ENCODE measurements around the gene PCSK6. TPM values are rescaled to one million over a fixed set of nuclear protein-coding genes. Genes with fewer than 3 reads are reported as not detected.

Gene PCSK6
- total RNA-seq, 1 donor from 2014 or later, result 3.8 TPM

GRCh38 chr15:101391981-101392640 is 97.4 kb downstream of the PCSK6 start:
- no peak for TF ChIP-seq CTCF (IDR thresholded peaks at IDR 0.05; ENCODE audit: partially characterized antibody, unreplicated experiment)
- Mint-ChIP-seq H3K36me3 (ENCODE audit: unreplicated experiment) (no peaks in the 10 kb centered on the region), H3K27ac (ENCODE audit: unreplicated experiment) (no peak overlapping the region), H3K4me1 (ENCODE audit: low read depth, unreplicated experiment) (peaks cover 20% of the 10 kb centered on the region), H3K9me3 (ENCODE audit: unreplicated experiment) (peaks cover 2% of the 10 kb centered on the region), H3K4me3 (ENCODE audit: unreplicated experiment) (no peak overlapping the region), H3K27me3 (ENCODE audit: unreplicated experiment) (no peaks in the 10 kb centered on the region)
- DNase-seq, result no peak

- TF ChIP-seq CTCF (IDR thresholded peaks at IDR 0.05; ENCODE audit: partially characterized antibody, unreplicated experiment), result no peak
- H3K27me3 Mint-ChIP-seq (ENCODE audit: unreplicated experiment), result no peaks in the 10 kb centered on the region
- DNase-seq, result no peak
- H3K4me1 Mint-ChIP-seq (ENCODE audit: low read depth, unreplicated experiment), result peaks cover 16% of the 10 kb centered on the region
- H3K36me3 Mint-ChIP-seq (ENCODE audit: unreplicated experiment), result no peaks in the 10 kb centered on the region
- H3K27ac Mint-ChIP-seq (ENCODE audit: unreplicated experiment), result no peak overlapping the region
- no peak overlapping the region for H3K4me3 Mint-ChIP-seq (ENCODE audit: unreplicated experiment)
- peaks cover 2% of the 10 kb centered on the region for H3K9me3 Mint-ChIP-seq (ENCODE audit: unreplicated experiment)
These were observed 98.1 kb downstream of the PCSK6 start for GRCh38 chr15:101391431-101391830.

- no peak for DNase-seq
- Mint-ChIP-seq H3K4me3 (ENCODE audit: unreplicated experiment) (no peak overlapping the region), H3K27ac (ENCODE audit: unreplicated experiment) (no peak overlapping the region), H3K36me3 (ENCODE audit: unreplicated experiment) (no peaks in the 10 kb centered on the region), H3K9me3 (ENCODE audit: unreplicated experiment) (peaks cover 2% of the 10 kb centered on the region), H3K4me1 (ENCODE audit: low read depth, unreplicated experiment) (peaks cover 16% of the 10 kb centered on the region), H3K27me3 (ENCODE audit: unreplicated experiment) (no peaks in the 10 kb centered on the region)
- TF ChIP-seq CTCF (IDR thresholded peaks at IDR 0.05; ENCODE audit: partially characterized antibody, unreplicated experiment), result no peak
These were observed 99.0 kb downstream of the PCSK6 start for GRCh38 chr15:101390462-101390861.

GRCh38 chr15:101390060-101390459 is 99.4 kb downstream of the PCSK6 start:
- Mint-ChIP-seq H3K27ac (ENCODE audit: unreplicated experiment) (no peak overlapping the region), H3K36me3 (ENCODE audit: unreplicated experiment) (no peaks in the 10 kb centered on the region), H3K4me1 (ENCODE audit: low read depth, unreplicated experiment) (peaks cover 16% of the 10 kb centered on the region), H3K27me3 (ENCODE audit: unreplicated experiment) (no peaks in the 10 kb centered on the region), H3K9me3 (ENCODE audit: unreplicated experiment) (peaks cover 2% of the 10 kb centered on the region), H3K4me3 (ENCODE audit: unreplicated experiment) (no peak overlapping the region)
- no peak for TF ChIP-seq CTCF (IDR thresholded peaks at IDR 0.05; ENCODE audit: partially characterized antibody, unreplicated experiment)
- no peak for DNase-seq

- DNase-seq, result no peak
- Mint-ChIP-seq H3K4me3 (ENCODE audit: unreplicated experiment) (no peak overlapping the region), H3K27me3 (ENCODE audit: unreplicated experiment) (no peaks in the 10 kb centered on the region), H3K36me3 (ENCODE audit: unreplicated experiment) (no peaks in the 10 kb centered on the region), H3K4me1 (ENCODE audit: low read depth, unreplicated experiment) (peaks cover 14% of the 10 kb centered on the region), H3K27ac (ENCODE audit: unreplicated experiment) (no peak overlapping the region), H3K9me3 (ENCODE audit: unreplicated experiment) (peaks cover 2% of the 10 kb centered on the region)
- no peak for TF ChIP-seq CTCF (IDR thresholded peaks at IDR 0.05; ENCODE audit: partially characterized antibody, unreplicated experiment)
These were observed 100.1 kb downstream of the PCSK6 start for GRCh38 chr15:101389362-101389761.

All from glutamatergic neuron (in vitro differentiated cells).